Fibroblast of lung (primary cell): ENCODE measurements around the gene ME1. TPM values are rescaled to one million over a fixed set of nuclear protein-coding genes. Genes with fewer than 3 reads are reported as not detected.
"Not testable (repeated sequence)": the region's sequence is repeated elsewhere in the genome, so short reads cannot be mapped to it uniquely, and the experiment has no call there.

ENCODE experiments used
- DNase-seq, 2 donors: peaks; one replicate each; pipeline versions ENCODE4 v3.0.0 to v3.0.0-alpha.2; 2010; ENCODE audit warnings: low read depth in 2 of 2
- H2AFZ ChIP-seq: 2 replicates; pipeline ENCODE4 v1.5.1; 2012; ENCODE audit warnings: low read length, control low read depth, inconsistent platforms
- H3K27ac ChIP-seq: 2 replicates; pipeline ENCODE4 v1.5.1; 2011; ENCODE audit warnings: low read length, control low read depth; ENCODE audit not compliant: insufficient read depth
- H3K27me3 ChIP-seq: 2 replicates; pipeline ENCODE4 v1.5.1; 2011; ENCODE audit warnings: mild to moderate bottlenecking, low read length; ENCODE audit not compliant: control insufficient read depth, insufficient read depth
- H3K36me3 ChIP-seq: 2 replicates; pipeline ENCODE4 v1.5.1; 2011; ENCODE audit warnings: low read length; ENCODE audit not compliant: control insufficient read depth, insufficient read depth
- H3K4me1 ChIP-seq: 2 replicates; pipeline ENCODE4 v1.5.1; 2011; ENCODE audit warnings: low read length; ENCODE audit not compliant: control insufficient read depth, insufficient read depth; ENCODE audit errors: extremely low read depth
- H3K4me2 ChIP-seq: 2 replicates; pipeline ENCODE4 v1.5.1; 2011; ENCODE audit warnings: low read length, control low read depth; ENCODE audit not compliant: insufficient read depth; ENCODE audit errors: extremely low read depth
- H3K4me3 ChIP-seq, 4 experiments: fragments of 200-600 bp in 1 of 4; sonication (generic) in 1 of 4; replicated peaks in 1 of 4; 2 replicates each; pipeline ENCODE4 v1.5.1; 2011 to 2016; ENCODE audit warnings: low read length in 4 of 4, low read depth in 3 of 4, mild to moderate bottlenecking in 3 of 4, control low read depth in 2 of 4, inconsistent platforms in 1 of 4, mixed read lengths in 1 of 4; ENCODE audit not compliant: insufficient read depth in 1 of 4; ENCODE audit errors: control extremely low read depth in 1 of 4
- H3K79me2 ChIP-seq: 2 replicates; pipeline ENCODE4 v1.5.1; 2012; ENCODE audit warnings: mild to moderate bottlenecking, low read length, inconsistent platforms; ENCODE audit not compliant: control insufficient read depth, insufficient read depth
- H3K9ac ChIP-seq: 2 replicates; pipeline ENCODE4 v1.5.1; 2011; ENCODE audit warnings: mild to moderate bottlenecking, low read length, control low read depth; ENCODE audit not compliant: insufficient read depth
- H3K9me3 ChIP-seq: 2 replicates; pipeline ENCODE4 v1.5.1; 2012; ENCODE audit warnings: low read depth, low read length; ENCODE audit not compliant: control insufficient read depth, insufficient read depth
- H4K20me1 ChIP-seq: 2 replicates; pipeline ENCODE4 v1.5.1; 2011; ENCODE audit warnings: low read length; ENCODE audit not compliant: control insufficient read depth, insufficient read depth; ENCODE audit errors: extremely low read depth
- CTCF ChIP-seq, 2 donors: IDR thresholded peaks in 1 of 2; conservative IDR thresholded peaks in 1 of 2; 1 replicate in 1 of 2; 2 replicates in 1 of 2; pipeline ENCODE4 v1.5.1; 2011 to 2012; ENCODE audit warnings: low read length in 2 of 2, control low read depth in 1 of 2, inconsistent platforms in 1 of 2, low read depth in 1 of 2, mild to moderate bottlenecking in 1 of 2
- EZH2 ChIP-seq: IDR thresholded peaks from 2 replicates; pipeline ENCODE4 v1.5.1; 2012; ENCODE audit warnings: low read length, control low read depth, mild to moderate bottlenecking; ENCODE audit errors: missing control alignments
- polyA plus RNA-seq, 2 donors: library from polyadenylated mRNA; depleted of rRNA in 1 of 2; stranded (reverse) in 1 of 2; unstranded in 1 of 2; fragments of >200 nt; gene quantifications; 2 replicates each; pipeline ENCODE4 v1.2.1, GENCODE V29; 2011 to 2012; ENCODE audit warnings: missing spikeins in 1 of 2
- total RNA-seq: library from RNA; depleted of rRNA; stranded (reverse); fragments of >200 nt; gene quantifications from 2 replicates; pipeline ENCODE4 v1.2.1, GENCODE V29; 2014

ME1 gene
- total and polyA plus RNA-seq, 2 donors (not counting 1 experiment from before 2014, with no cell fraction given), result 35.8 to 44.3 TPM

- H3K4me1 ChIP-seq, result peaks cover 2% of the 10 kb centered on the region
- no peak overlapping the region for H3K27ac ChIP-seq
- no peaks in the 10 kb centered on the region for H4K20me1 ChIP-seq
- no peak overlapping the region for H3K4me2 ChIP-seq
- H3K4me3 ChIP-seq, result no peak overlapping the region
- no peaks in the 10 kb centered on the region for H3K27me3 ChIP-seq
- H3K79me2 ChIP-seq, result no peaks in the 10 kb centered on the region
- no peaks in the 10 kb centered on the region for H3K36me3 ChIP-seq
- H3K9ac ChIP-seq, result no peak overlapping the region
- no peak for DNase-seq
- TF ChIP-seq EZH2, result no peak
- no peak for TF ChIP-seq CTCF (conservative IDR thresholded peaks at IDR 0.05 in 1 of 2, IDR thresholded peaks at IDR 0.05 in 1 of 2; ENCODE audit: low read depth in 1 of 2, low read length in 2 of 2)
- no peaks in the 10 kb centered on the region for H3K9me3 ChIP-seq
- H2AFZ ChIP-seq, result no peak overlapping the region
Observed at GRCh38 chr6:83260577-83260976, 170.3 kb downstream of the ME1 start.

DNA sequence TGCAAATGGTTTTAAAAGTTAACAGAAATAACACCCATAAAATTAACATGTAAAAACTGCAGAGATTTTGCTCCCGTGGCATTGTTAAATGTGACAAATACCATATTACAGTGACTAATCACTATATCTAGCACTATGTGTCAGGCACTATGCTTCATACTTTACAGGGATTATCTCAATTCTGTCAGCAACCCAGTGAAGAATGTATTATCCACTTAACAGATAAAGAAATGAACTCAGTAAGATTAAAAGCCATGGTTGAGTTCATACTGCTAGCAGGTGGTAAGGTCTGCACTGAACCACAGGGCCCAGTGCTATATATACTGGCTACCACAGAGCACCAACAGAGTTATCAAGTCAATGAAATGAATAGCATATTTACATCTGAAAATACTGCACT is 172.3 kb downstream of the ME1 start:
- H3K4me1 ChIP-seq, result no peaks in the 10 kb centered on the region
- peak in 1 of 2 donors; percentile 56 for DNase-seq
- H2AFZ ChIP-seq, result no peak overlapping the region
- H3K4me2 ChIP-seq, result no peak overlapping the region
- TF ChIP-seq EZH2, result no peak
- TF ChIP-seq CTCF (conservative IDR thresholded peaks at IDR 0.05 in 1 of 2, IDR thresholded peaks at IDR 0.05 in 1 of 2; ENCODE audit: low read depth in 1 of 2, low read length in 2 of 2), result no peak
- H3K36me3 ChIP-seq, result no peaks in the 10 kb centered on the region
- H4K20me1 ChIP-seq, result no peaks in the 10 kb centered on the region
- H3K27me3 ChIP-seq, result no peaks in the 10 kb centered on the region
- no peak overlapping the region for H3K27ac ChIP-seq
- no peaks in the 10 kb centered on the region for H3K9me3 ChIP-seq
- no peaks in the 10 kb centered on the region for H3K79me2 ChIP-seq
- H3K9ac ChIP-seq, result no peak overlapping the region
- no peak overlapping the region for H3K4me3 ChIP-seq

DNA sequence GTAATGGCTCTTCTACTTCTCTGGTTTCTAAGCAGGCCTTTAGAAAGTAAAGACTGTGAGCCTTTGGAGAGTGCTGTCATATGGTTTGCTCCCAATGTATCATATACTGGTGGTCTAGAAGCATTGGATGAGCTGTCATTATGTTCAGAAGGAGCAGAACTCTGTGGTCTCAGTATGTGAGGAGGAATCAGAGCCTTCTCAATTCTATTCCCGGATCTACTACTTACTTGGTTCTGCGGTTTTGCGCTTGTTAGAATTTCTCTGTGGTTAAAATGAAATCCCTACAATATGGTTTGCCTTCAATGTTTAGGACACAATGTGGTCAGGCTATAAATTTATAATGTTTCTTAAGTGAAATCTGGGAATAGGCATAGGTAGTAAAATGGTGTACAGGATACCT is 173.1 kb downstream of the ME1 start:
- H3K4me3 ChIP-seq, result no peak overlapping the region
- H3K27me3 ChIP-seq, result no peaks in the 10 kb centered on the region
- no peaks in the 10 kb centered on the region for H3K36me3 ChIP-seq
- no peak overlapping the region for H3K27ac ChIP-seq
- no peaks in the 10 kb centered on the region for H4K20me1 ChIP-seq
- H3K9ac ChIP-seq, result no peak overlapping the region
- no peak for DNase-seq
- H3K4me1 ChIP-seq, result no peaks in the 10 kb centered on the region
- no peaks in the 10 kb centered on the region for H3K9me3 ChIP-seq
- no peak overlapping the region for H2AFZ ChIP-seq
- TF ChIP-seq EZH2 (no peak), CTCF (conservative IDR thresholded peaks at IDR 0.05 in 1 of 2, IDR thresholded peaks at IDR 0.05 in 1 of 2; ENCODE audit: low read depth in 1 of 2, low read length in 2 of 2) (no peak)
- H3K4me2 ChIP-seq, result no peak overlapping the region
- no peaks in the 10 kb centered on the region for H3K79me2 ChIP-seq

DNA sequence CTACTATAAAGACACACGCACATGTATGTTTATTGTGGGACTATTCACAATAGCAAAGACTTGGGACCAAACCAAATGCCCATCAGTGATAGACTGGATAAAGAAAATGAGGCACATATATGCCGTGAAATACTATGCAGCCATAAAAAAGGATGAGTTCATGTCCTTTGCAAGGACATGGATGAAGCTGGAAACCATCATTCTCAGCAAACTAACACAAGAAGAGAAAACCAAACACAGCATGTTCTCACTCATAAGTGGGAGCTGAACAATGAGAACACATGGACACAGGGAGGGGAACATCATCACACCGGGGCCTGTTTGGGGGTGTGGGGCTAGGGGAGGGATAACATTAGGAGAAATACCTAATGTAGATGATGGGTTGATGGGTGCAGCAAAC is 174.1 kb downstream of the ME1 start:
- not testable (repeated sequence) for H4K20me1 ChIP-seq, H3K79me2 ChIP-seq, H3K27me3 ChIP-seq, H3K4me3 ChIP-seq, H3K4me2 ChIP-seq, H3K9me3 ChIP-seq, H2AFZ ChIP-seq, H3K36me3 ChIP-seq, H3K4me1 ChIP-seq, DNase-seq, H3K27ac ChIP-seq, H3K9ac ChIP-seq
